Activated naive CD4-positive, alpha-beta T cell (primary cell): ENCODE data around the gene C20orf96.

Source experiments
- DNase-seq, 4 experiments: peaks; one replicate each; lab custom pipeline; 2025; lab: John Stamatoyannopoulos, UW

The C20orf96 gene

DNA sequence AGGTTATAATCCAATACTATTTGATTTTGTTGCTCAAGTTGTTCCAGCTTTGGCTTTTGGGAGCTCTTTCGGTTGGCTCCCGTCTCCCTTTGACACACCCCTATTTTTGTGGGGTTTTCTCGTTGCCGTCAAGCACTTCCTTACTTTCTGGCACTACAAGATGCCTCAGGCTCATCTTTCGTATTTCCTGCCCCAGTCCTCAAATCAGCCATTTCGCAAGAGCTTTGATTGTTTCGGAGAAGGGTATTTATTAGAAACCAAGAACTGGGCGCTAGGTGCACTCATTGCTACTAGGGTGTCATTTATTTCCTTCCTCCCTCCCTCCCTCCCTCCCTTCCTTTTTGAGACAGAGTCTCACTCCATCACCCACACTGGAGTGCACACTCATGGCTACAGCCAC lies 21.5 kb upstream of the C20orf96 start:
- DNase-seq: no peak

DNA sequence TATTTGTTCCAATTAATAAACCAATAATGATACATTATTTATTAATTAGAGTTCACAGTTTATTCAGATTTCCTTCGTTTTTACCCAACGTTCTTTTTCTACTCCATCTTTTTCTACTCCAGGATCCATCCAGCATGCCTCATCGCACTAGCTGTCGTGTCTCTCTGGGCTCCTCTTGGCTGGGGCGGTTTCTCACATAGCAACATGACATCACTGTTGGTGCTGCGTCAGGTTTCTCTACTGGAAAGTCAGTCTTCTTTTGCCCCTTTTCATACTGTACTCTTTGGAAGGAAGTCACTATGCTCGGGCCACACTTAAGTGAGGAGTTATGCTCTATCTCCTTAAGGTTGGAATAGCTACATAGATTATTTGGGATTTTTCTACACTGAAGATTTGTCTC lies 21.1 kb upstream of the C20orf96 start:
- DNase-seq: no peak

DNA sequence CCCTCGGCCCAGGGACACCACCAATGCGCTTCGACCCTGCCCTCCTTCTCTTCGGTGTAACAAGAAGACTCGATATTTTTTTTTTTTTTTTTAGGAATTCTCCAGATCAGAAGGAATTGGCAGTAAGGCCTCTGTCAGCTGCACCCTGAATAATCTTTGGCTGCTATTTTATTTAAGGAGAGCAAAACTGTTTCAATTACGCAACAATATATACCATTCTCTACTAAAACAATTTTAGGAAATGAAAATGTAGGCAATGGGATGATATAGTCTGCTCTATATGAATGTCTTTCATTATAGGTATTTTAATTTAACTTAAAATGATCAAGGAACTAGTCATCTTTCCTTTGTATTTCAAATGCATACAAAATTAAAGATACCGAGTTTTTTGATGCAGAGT lies 20.1 kb upstream of the C20orf96 start:
- DNase-seq: no peak

DNA sequence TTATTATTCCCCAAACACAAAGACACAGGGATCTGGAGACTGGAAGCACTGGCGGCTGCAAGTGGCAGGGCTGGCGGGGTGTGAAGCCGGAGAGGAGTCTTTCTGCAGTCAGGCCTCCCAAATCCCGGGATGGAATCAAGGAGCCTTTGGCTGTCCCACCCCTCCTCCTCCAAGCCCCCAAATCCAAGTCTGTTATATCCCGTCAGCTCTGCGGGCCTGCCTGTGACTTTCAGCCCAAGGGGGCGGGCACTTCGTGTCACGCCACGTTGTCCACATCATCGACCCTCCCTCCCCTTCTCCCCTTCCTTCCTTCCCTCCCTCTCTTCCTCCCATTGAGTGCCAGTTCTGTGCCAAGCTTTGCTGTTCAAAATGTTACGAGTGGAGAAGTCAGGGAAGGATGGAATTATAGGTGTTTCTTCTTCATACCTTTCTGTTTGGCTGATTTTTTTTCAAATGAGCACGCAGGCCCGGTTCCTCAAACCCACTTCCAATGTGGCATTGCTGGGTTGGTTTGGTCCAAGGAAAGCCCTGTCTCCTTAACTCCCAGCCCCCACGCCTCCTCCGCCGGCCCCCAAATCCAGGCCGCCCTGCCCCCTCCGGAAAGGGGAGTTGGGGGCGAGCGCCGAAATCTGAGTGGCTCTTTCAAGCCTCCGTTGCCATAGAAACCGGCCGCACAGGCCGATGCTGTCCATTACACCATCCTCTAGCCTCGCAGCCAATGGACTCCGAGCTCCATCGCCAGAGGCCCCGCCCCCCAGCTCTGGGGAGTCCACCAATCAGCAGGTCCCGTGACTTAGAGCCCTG lies 19.5 kb upstream of the C20orf96 start:
- DNase-seq: peak; percentile 48 to 67 (median 58)

DNA sequence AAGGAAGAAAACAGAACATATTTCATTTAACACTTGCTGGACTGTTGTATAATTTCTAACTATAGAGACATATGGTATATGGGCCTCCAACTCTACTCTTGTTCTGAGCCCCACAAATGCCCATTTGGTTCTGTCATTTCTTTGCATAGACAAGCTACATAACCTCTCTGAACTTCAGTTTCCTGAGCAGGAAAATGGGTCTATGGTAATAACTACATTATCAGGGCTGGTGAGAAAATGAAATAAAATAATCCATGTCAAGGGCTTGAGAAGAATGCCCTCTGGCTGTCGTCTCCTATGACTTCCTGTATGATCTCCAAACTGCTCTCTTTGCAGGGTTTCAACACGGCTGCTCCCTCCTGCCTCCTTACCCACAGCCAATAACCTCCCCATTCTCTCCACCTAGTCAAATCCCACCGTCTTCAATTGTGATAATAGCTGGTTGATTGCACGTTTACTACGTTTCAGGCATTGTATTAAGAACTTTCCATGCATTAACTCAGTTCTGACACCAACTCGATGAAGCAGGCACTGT lies 18.8 kb upstream of the C20orf96 start:
- DNase-seq: no peak

DNA sequence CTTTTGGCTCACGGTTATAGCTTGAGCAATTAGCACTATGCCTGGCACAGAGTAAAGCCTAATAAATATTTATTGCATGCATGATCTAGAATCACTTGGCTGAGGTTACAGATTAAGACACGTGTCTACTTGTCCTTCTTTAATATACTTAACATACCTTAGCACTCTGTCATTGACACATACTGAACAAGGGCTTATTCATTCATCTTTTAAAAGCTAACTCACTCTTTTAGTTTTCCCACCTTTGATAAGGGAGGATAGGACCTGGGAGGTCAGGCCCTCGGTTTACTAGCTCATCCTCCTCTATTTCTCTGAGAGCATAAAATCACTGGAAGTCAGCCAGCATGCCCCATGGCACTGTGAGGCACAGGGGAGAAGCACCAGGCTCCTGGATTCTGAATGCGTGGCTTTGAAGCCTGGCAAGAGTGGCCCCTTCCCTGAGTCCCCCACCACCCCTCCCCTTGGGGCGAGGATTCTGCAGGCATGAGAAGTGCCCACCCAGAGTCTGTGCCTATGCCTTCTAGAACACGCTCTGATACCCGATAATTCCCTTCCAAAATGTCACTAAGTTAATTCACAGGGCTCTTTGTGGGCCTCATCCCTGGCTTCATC lies 18.0 kb upstream of the C20orf96 start:
- DNase-seq: no peak

DNA sequence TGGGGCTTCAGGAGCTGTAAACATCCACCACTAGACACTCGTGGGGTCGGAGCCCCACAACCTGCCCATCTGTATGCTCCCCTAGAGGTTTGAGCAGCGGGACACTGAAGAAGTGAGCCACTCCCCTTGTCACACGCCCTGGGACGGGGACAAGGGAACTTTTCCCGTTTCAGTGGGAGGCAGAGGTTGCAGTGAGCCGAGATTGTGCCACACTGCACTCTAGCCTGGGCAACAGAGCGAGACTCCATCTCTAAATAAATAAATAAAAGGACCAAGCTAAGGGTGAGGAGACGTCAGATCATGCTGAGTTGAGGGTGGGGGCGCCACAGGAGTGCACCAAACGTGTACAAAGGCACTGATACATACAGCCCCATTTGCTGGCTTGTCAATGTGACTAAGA lies 15.2 kb upstream of the C20orf96 start:
- no peak for DNase-seq

DNA sequence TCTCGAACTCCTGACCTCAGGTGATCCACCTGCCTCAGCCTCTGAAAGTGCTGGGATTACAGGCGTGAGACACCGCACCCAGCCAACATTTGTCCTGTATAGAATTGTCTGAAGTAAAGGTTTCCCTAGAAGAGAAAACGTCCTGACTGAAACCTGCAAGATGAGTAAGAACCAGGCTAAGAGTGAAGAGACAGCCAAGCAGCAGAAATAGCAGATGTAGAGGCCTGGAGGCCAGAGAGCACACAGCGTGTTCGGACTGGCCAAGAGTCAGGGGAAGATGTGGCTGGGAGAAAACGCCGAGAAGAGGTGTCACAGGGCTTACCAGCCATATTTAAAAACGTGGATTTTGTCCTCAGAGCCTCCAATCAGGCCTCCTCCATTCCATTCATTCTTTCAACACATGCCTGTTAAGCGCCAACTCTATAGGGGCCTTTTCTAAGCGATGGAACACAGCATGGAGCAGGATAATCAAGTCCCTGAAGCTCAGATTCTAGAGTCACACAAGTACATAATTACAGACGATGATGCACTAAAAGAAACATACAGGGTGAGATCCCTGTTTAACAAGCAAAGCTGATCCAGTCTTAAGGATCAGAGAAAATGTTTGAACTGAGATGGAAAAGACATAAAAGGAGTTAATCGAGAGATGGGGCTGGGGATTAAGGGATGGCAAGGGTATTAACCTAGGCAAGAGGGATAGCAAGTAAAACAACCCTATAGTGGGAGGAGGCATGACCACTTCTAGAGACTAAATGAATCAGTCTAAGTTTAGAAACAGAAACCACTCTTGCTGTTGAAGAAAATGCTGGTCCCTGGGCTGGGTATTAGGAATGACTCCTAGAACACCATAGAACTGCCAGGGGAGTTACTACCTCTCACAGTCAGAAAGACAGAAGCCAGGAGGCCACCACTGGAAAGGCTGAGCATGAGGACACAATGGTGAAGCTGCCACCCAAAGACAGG lies 11.6 kb upstream of the C20orf96 start:
- no peak for DNase-seq

DNA sequence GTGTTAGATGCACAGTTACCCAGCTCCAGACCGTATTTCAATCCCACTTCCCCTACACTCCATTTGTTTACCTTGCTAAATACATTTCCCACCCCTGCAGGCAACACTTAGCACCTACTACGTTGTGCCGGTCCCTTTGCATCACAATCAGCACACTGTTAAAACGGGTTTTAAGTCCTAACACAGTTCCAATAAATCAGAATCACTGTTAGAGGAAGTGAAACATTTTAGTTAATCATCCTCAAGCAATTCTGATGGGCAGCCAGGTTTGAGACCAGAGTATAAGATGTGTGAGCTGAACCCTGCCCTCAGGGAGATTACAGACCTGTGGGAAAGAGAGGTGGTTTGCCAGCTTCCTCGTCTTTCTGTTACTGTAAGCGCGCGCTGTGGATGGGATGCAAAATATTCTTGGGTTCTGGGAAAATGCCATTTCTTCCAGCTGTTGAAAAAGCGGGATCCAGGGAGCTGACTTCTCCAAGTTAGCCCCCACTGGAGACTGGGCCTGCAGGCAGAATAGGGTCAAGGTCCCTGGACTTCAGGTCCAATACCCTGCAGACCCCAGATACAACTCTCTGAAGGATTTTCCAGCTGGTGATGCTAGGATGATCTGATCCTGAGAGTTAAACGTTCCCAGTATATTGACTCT lies 9.9 kb upstream of the C20orf96 start:
- DNase-seq: no peak

DNA sequence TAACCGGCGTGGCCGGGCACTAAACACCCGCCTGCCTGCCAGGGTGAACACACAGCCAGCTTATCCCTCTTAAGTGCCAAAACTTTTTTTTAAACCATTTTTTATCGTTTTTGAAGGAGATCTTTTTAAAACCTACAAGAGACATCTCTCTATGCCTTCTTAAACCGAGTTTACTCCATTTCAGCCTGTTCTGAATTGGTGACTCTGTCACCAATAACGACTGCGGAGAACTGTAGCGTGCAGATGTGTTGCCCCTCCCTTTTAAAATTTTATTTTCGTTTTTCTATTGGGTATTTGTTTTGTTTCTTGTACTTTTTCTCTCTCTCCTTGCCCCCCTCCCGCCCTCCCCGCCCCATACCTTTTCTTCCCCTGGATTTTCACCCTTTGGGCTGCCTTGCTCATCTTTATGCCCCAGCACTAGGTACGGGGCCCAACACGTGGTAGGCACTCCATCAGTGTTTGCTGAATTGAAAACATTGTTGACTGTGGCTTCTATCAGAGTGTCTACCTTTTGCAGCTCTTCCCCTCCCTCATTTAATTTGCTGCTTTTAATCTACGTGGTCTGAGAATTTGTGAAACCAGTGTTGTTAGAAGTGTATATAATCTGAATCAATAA lies 8.3 kb upstream of the C20orf96 start:
- DNase-seq: no peak

DNA sequence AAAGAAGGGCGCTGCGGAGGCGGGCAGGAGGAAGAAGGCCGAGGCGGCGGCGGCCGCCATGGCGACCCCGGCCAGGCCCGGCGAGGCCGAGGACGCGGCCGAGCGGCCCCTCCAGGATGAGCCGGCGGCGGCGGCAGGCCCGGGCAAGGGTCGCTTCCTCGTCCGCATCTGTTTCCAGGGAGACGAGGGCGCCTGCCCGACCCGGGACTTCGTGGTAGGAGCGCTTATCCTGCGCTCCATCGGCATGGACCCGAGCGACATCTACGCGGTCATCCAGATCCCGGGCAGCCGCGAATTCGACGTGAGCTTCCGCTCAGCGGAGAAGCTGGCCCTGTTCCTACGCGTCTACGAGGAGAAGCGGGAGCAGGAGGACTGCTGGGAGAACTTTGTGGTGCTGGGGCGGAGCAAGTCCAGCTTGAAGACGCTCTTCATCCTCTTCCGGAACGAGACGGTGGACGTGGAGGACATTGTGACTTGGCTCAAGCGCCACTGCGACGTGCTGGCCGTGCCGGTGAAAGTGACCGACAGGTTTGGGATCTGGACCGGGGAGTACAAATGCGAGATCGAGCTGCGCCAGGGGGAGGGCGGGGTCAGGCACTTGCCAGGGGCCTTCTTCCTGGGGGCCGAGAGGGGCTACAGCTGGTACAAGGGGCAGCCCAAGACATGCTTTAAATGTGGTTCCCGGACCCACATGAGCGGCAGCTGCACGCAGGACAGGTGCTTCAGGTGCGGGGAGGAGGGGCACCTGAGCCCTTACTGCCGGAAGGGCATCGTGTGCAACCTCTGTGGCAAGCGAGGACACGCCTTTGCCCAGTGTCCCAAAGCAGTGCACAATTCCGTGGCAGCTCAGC lies 7.6 kb upstream of the C20orf96 start:
- DNase-seq: peak in 2 of 4 experiments; percentile 28 to 36

DNA sequence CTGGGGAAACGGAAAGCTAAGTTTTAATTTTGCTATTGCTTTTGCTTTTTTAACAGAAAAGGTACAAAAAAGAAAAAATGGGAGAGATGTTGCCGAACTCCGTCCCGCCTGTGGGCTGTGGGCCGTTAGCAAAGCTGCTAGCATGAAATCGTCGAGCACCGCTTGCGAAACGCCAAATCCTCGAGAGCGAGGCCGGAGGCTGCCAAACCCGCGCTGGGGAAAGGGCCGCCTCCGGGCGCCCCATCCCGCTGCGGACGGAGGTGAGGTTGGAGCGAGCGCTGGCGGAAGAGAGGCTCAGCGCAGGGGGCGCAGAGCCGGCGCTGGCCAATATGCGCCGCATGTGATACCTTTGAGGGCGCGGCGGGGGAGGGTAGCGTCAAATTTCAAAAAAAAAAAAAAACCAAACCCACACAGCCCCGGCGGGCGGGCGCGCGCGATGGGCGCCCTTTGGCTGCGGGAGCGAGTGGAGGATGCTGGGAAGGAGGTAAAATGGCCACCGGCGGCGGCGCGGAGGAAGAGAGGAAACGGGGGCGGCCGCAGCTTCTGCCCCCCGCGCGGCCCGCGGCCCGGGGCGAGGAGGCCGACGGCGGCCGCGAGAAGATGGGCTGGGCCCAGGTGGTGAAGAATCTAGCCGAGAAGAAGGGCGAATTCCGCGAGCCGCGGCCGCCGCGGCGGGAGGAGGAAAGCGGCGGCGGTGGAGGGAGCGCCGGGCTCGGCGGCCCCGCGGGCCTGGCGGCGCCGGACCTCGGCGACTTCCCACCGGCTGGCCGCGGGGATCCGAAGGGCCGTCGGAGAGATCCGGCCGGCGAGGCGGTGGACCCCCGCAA lies 6.8 kb upstream of the C20orf96 start, which contains the start of gene ZCCHC3:
Gene ZCCHC3 (plus strand): TSS at position 473 of the 827 bp plus-strand sequence. CDS start 17 bp downstream, at position 490.
- DNase-seq: peak; percentile 54 to 81 (median 68)

DNA sequence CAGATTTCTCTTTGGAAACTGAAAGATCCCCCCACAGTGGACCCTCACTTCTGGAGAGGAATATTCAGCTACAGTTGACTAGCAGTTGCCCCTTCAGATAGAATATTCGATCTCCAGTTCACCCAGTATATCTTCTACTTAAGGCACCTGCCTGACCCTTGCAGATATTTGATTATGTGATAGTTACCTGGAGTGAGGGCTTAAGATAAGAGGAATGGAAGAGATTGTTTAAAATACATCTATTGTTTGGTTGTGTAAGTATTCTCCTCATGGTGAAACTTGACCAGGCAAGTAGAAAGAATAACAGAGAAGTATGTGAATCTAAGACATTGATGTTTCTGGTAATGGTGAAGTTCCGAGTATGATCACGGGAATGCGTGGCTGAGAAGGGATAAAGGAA lies 5.3 kb upstream of the C20orf96 start:
- no peak for DNase-seq

DNA sequence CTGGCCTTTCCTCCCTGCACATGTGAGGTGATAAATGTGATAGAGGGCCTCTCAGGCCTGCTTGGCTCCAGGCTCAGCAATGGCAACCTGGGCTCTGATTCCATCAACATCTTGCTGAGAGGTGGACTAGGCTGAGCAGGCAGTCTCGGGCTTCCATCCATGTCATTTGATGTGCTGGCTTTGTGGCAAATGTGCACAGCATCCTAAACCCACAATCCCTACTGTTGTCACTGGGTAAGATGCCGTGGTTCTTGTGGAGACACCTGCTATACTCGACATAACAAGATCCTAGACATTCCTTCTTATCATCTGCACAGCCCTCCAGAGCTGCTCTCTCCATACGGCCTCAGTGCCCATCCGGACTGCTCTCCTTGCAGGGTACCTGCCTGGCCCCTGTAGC lies 4.1 kb upstream of the C20orf96 start:
- DNase-seq: no peak

DNA sequence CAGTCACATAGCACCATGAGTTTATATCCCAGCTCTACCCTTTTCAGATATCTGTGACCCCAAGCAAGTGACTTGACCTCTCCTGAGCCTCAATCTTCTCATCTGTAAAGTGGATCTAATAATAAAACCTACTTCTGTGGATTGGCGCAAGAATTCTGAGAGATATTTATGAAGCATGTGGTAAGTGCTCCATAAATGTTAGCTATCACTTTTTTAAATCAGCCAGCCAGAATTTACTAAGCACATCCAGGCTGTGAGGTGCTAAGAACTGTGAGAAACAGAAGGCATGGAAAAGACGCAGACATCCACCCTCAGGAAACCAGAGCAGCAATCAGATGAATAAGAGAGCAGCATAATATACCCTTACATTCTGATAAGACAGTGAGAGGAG lies 862 bp downstream of the C20orf96 start:
- no peak for DNase-seq

DNA sequence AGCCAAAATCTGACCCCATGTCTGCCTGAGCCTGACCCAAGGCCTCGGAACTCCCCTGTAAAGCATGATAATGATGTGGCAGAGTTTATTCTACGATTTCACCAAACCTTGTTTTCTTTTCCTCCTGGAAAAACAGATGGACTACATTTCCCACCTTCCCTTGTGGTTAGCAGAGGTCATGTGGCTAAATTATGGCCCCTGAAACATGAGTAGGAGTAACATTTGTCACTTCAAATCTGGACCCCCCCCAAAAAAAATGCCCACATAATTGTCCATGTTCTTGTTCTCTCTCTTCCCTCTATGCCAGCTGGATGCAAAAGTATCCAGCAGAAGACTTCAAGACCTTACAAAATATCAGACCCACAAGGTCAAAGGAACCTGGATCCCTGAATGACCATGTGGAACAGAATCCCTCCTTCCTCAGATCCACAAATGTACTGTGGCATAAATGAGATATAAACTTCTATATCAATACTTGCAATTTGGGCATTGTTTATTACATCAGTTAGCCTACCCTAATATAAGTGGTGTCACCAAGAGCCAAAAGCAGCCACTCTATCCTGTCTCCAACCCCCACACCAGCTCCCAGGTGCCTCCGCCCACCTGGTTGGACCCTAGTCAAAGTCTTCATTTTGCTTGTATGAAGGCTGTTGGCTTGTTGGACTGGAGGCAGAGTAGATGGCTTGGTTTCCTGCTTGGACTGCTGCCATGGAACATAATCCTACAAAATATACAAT lies 1.4 kb downstream of the C20orf96 start:
- no peak for DNase-seq

DNA sequence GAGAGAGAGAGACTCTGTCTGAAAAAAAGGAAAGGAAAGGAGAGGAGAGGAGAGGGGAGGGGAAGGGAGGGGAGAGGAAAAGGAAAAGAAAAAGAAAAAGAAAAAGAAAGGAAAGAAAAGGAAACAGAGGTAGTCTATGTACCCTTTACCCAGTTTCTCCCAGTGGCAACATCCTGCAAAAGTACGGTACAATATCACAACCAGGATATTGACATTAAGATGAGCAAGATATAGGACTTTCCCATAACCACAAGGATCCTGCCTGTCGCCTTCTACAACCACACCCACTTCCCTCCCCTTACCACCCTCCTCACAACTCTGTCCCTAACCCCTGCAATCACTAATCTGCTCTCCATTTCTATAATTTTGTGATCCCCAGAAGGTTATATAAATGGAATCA lies 4.0 kb downstream of the C20orf96 start:
- no peak for DNase-seq

DNA sequence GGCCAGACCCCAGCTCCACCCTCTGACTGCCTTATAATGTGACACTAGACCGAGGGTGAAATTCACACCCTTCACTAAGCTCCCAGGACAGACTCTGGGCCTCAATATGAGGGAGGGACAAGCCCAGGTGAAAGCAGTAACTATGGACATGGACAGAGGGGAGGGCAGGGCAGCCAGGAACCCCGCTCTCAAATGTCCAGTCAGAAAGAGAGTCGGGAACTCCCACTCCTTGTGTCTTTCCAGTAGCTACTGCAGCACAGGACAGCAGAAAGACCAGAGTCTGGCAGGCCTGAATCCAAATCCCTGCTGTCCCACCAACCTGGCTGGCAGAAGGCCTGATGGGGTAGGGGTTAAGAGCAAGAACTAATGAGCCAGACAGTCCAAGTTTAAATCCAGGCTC lies 6.4 kb downstream of the C20orf96 start:
- no peak for DNase-seq
